Measurements from ENCODE around the gene OR52E1. TPM values are rescaled to one million over a fixed set of nuclear protein-coding genes. Genes with fewer than 3 reads are reported as not detected.

Gene OR52E1
- total and polyA plus RNA-seq, 7 donors, result not detected

GRCh38 chr11:5088556-5088955 lies 19.2 kb downstream of the OR52E1 start:
- no peak for TF ChIP-seq CTCF (IDR thresholded peaks at IDR 0.05)
- no peak overlapping the region for H3K4me3 ChIP-seq
- H3K9me3 ChIP-seq, result no peaks in the 10 kb centered on the region
- intact Hi-C loops (cut with DNase I), result no loop called here
- DNase-seq (no peak), ATAC-seq (no peak)
- no peaks in the 10 kb centered on the region for H3K27me3 ChIP-seq (ENCODE audit: insufficient read depth in 3 of 3, low read length in 2 of 3)
- H3K4me1 ChIP-seq, result no peaks in the 10 kb centered on the region
- no peaks in the 10 kb centered on the region for H3K36me3 ChIP-seq (ENCODE audit: insufficient read depth in 1 of 2, low read depth in 1 of 2)
- H3K27ac ChIP-seq, result no peak overlapping the region

GRCh38 chr11:5090668-5091067 lies 21.3 kb downstream of the OR52E1 start:
- intact Hi-C loops (cut with DNase I), result no loop called here
- TF ChIP-seq CTCF (IDR thresholded peaks at IDR 0.05), result no peak
- Histone ChIP-seq H3K4me1 (no peaks in the 10 kb centered on the region), H3K4me3 (no peak overlapping the region), H3K27me3 (ENCODE audit: insufficient read depth in 3 of 3, low read length in 2 of 3) (no peaks in the 10 kb centered on the region), H3K27ac (no peak overlapping the region), H3K9me3 (no peaks in the 10 kb centered on the region), H3K36me3 (ENCODE audit: insufficient read depth in 1 of 2, low read depth in 1 of 2) (no peaks in the 10 kb centered on the region)
- no peak for ATAC-seq
- DNase-seq, result no peak
- WGBS, 3 donors, result 83 to 88% (median 88%) methylated on average over 1 of the region's 1 CpG

GRCh38 chr11:5092821-5093585 lies 23.6 kb downstream of the OR52E1 start:
- H3K27ac ChIP-seq, result no peak overlapping the region
- H3K9me3 ChIP-seq, result no peaks in the 10 kb centered on the region
- H3K4me3 ChIP-seq, result no peak overlapping the region
- WGBS, 3 donors, result 76 to 82% (median 76%) methylated on average over 8 of the region's 8 CpGs
- intact Hi-C loops (cut with DNase I), result no loop called here
- ATAC-seq, result no peak
- no peaks in the 10 kb centered on the region for H3K4me1 ChIP-seq
- no peak for TF ChIP-seq CTCF (IDR thresholded peaks at IDR 0.05)
- H3K27me3 ChIP-seq (ENCODE audit: insufficient read depth in 3 of 3, low read length in 2 of 3), result no peaks in the 10 kb centered on the region
- DNase-seq, result no peak
- no peaks in the 10 kb centered on the region for H3K36me3 ChIP-seq (ENCODE audit: insufficient read depth in 1 of 2, low read depth in 1 of 2)

DNA sequence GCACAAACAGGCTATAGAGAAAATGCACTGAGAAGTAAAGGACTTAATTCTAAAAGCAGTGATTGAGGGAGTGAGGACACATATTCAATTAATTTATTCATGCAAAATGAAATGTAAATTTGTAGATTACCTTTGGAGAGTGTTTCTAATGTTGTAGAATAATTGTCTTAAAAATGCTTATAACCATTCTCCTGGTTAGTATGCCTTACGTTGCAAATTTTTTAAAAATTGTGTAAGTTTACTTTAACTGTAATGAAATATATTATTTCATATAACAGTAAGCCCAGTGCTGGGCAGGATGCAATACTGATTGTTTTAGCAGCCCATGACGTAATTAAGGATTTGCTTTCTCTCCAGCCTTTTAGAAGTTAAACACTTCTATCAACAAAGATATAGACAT lies 26.6 kb downstream of the OR52E1 start:
- H3K36me3 ChIP-seq (ENCODE audit: insufficient read depth in 1 of 2, low read depth in 1 of 2), result no peaks in the 10 kb centered on the region
- WGBS, 3 donors, result 74 to 84% (median 77%) methylated on average over 2 of the region's 2 CpGs
- H3K4me1 ChIP-seq, result no peaks in the 10 kb centered on the region
- no peak overlapping the region for H3K27ac ChIP-seq
- H3K27me3 ChIP-seq (ENCODE audit: insufficient read depth in 3 of 3, low read length in 2 of 3), result no peaks in the 10 kb centered on the region
- DNase-seq (no peak), ATAC-seq (no peak)
- TF ChIP-seq CTCF (IDR thresholded peaks at IDR 0.05), result no peak
- intact Hi-C loops (cut with DNase I), result no loop called here
- no peak overlapping the region for H3K4me3 ChIP-seq
- no peaks in the 10 kb centered on the region for H3K9me3 ChIP-seq

DNA sequence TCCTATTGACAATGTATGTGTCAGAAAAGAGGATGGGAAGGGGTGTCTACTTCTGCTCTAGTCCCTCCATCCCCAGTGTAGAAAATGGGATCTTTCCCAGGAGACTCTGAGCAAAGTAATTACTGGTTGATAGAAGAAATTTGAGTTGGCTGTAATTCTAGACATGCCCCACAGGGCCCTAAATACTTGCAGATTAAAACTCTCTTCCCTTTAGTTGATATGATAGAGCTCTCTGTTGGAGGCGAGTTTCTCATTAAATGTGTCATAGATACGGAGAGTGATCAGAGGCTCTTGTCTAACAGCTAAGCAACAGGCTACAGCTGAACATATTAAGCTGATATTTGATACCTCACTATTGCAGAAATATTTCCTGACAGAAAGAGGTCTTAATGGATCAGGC lies 32.9 kb downstream of the OR52E1 start:
- no peak overlapping the region for H3K27ac ChIP-seq
- intact Hi-C loops (cut with DNase I), result no loop called here
- DNase-seq (no peak), ATAC-seq (no peak)
- no peak for TF ChIP-seq CTCF (IDR thresholded peaks at IDR 0.05)
- no peaks in the 10 kb centered on the region for H3K36me3 ChIP-seq (ENCODE audit: insufficient read depth in 1 of 2, low read depth in 1 of 2)
- H3K4me1 ChIP-seq, result no peaks in the 10 kb centered on the region
- no peaks in the 10 kb centered on the region for H3K9me3 ChIP-seq
- no peaks in the 10 kb centered on the region for H3K27me3 ChIP-seq (ENCODE audit: insufficient read depth in 3 of 3, low read length in 2 of 3)
- no peak overlapping the region for H3K4me3 ChIP-seq
- WGBS, 3 donors, result 11 to 32% (median 16%) methylated on average over 2 of the region's 2 CpGs
